GM19455 (cell line): ENCODE data around the gene SOX13.

Experiments
- ATAC-seq: cut with Tn5 transposase; IDR thresholded peaks from one replicate; pipeline ENCODE4 v1.9.1; 2021; ENCODE audit not compliant: unreplicated experiment

Gene SOX13

DNA sequence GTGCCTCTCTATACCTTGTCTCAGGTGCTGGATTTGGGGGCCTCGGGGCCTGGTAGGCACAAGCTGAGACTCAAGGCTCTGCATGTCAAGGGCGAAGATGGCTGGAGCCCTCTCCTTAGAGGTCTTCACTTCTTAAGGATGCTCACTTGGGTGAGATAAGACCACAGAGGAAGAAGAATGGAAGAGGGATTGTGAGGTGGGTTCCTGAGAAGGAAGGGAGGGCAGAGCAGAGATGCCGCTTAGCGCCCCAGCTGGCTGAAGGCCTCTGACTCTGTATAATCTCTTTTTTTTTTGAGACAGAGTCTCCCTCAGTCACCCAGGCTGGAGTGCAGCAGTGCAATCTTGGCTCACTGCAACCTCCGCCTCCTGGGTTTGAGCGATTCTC is 32.2 kb downstream of the SOX13 start:
- no peak for ATAC-seq

DNA sequence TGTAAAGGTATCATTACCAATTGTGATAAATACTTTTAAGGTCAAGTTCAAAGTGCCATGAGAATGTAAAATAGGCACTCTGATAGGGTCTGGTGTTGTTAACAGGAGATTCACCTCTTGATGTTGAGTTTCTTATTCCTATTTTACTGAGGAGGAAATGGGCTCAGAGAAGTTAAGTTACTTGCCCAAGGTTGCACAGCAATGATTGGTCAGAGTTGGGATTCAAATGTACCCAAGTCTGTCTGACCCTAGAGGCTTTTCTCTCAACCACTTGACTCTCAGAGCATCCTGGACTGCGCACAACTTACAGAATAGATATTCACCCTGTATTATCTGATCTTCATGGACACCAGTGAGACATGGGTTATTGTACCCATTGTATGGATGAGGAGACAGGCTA is 33.9 kb downstream of the SOX13 start:
- ATAC-seq = no peak

DNA sequence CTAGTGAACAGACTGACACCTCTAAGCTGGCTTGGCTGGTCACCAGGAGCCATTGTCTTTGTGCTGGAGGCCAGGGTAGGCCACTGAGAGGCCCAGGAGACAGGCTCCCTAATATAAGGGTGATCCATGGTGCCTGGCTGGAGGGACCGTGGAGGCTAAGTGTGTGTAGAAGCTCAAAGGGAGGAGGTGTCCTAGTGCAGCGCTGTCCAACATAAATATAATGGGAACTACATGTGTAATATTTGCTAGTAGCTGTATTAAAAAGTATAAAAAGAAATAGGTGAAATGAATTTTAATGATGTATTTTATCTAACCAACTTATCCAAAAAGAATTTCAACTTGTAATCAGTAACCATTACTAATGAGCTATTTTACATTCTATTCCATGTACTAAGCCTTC is 35.0 kb downstream of the SOX13 start:
- ATAC-seq = no peak

DNA sequence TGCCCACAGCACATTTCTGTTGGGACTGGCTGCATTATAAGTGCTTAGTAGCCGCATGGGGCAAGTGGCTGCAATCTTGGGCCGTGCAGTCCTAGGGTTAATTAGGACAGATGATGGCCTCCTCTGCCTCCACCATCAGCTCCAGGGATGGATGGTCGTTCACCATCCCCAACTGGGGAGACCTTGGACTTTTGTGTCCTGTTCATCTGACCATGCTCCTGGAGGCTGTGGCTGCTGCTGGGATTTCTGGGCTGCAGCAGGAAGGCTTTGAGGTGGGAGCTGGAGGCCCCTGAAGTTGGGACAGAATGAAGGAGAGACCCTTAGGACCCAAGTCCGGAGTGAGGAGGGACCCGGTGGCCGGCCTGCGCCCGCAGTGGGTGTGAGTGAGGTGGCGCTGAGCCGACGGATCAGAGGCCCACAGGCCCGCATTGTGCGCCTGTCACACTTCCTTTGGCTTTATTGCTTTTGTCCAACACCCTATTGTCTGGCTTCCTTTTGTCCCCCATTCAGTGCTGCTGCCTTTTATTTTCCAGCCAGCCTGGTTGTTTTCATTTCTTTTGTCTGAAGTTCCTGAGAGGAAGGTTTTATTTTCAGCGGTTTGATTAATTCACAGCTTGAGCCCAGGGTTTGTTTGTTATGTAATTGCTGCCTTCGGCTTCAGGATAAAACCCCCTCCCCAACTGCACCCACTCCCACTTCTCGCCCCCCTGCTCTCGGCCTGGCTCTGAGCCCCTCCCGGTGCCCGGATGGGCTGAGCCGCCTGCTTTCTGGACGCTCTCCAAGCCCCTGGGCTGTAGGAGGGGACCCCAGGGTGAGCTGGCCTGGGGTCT is 35.6 kb downstream of the SOX13 start:
- ATAC-seq = no peak

DNA sequence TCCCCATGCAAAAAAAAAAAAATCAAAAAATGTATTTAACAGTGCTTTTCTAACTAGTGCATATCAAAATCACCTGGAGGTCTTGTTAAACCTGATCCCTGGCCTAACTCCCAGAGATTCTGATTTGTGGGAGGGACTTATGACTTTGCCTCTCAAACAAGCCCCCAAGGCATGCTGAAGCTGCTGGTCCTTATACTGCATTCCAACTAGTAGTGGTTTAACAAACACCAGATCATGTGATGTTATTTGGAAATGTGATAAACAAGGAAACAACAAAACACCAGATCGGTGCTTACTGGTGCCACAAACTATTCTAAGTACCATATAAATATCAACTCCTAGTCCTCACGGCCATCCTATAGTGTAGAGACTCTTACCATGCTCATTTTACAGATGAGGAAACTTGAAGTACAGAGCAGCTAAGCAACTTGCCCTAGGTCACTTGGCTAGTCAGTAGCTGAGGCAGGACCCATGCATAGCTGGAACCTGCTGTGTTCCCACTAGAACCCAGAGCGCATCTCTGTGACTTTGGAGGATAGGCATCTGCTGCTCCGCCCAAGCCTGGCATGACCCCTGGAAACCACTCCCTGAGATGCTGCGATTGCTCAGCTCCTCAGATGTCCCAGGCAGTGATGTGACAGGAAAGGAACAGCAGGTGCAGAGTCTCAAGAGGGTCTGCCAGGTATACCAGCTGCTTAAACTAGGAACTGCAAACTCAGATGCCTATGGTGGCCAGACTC is 38.1 kb downstream of the SOX13 start:
- ATAC-seq = no peak

DNA sequence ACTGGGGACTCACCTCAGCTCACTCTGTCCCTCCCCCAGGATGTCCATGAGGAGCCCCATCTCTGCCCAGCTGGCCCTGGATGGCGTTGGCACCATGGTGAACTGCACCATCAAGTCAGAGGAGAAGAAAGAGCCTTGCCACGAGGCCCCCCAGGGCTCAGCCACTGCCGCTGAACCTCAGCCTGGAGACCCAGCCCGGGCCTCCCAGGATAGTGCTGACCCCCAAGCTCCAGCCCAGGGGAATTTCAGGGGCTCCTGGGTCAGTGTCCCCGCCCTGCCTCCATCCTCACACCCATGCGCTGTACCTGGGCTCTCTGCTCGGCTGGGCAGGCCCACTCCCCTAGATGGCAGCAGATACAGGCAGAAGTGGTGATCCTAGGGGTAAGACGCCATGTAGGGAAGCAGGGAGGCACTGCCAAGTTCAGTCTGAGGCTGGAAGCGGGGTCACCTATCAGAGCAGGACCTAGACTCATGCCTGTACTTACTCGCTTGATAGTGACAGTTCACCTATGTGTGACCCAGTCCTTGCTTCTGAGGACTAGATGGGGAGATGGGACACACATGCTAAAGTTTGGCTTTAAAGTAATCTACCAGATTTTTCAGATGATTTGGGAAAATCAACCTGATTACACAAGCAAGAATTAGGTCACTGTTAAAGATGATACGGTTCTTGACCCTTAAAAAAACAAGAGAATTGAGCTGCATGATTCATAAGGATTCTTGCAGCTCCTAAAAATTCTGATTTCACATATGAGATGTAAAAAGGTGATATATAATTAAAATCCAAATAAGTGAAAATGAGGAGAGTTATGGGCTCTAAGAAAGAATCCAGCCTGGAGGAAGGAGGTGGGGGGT is 40.2 kb downstream of the SOX13 start:
- no peak for ATAC-seq

DNA sequence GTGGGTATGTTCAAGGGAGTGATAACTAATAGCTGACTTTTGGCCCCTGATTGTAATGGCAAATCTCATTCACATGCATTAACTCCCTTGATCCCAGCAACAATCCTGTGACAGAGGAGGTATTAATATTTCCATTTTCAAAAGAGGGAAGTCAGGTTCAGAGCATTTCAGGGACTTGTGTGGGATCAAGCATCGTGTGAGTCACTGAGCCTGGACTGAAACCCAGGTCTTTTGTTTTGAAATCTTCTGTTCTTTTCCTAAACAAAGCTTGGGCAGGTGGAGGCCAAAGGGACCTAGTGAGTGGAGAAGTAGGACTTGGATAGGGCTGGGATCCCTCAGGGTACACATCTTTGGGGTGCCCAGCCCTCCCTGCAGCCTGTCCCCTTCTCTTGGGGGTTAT is 41.0 kb downstream of the SOX13 start:
- no peak for ATAC-seq

DNA sequence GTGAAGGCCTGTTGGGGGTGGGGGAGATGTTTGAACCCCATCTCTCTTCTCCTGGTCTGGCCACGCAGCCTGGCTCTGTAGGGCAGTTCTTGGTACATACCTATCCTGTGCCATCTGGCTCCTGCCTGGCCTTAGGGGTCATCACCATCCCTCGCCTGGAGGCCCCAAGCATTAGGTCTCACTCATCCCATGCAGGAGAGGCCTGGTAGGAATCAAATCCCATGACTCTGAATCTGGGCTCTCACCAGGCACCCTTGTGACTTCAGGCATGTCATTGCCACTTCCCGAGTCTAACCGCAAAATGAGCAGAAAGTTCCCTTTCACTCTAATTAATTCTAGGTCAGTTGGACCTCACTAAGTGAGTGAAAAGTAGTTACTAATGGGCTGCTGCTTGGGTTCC is 41.7 kb downstream of the SOX13 start:
- no peak for ATAC-seq

DNA sequence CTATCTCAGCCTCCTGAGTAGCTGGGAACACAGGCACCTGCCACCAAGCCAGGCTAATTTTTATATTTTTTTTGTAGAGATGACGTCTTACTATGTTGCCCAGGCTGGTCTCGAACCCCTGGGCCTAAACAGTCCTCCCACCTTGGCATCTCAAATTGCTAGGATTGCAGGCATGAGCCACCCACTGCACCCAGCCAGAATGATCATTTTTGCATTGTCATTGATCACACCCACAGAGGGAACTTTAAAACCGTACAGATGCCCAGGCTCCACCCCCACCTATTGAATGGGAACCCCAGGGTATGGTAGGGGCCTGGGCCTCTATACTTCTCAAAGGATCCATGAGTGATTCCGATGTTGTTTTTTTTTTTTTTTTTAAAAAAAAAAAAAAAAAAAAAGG is 42.2 kb downstream of the SOX13 start:
- no peak for ATAC-seq

DNA sequence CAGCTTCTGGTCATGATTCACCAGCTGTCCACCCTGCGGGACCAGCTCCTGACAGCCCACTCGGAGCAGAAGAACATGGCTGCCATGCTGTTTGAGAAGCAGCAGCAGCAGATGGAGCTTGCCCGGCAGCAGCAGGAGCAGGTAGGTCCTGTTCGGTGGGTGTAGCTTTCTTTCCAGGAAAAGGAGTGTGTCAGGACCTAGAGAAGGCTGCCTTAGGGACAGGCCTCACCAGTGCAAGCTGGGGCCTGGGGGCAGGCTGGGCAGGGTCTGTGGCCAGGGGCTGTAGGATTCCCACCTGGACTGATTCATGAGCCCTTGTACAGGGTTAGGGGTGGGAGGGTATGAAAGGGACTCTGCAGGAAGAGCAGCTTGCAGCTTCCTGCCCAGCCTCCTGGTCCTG is 43.6 kb downstream of the SOX13 start:
- no peak for ATAC-seq

DNA sequence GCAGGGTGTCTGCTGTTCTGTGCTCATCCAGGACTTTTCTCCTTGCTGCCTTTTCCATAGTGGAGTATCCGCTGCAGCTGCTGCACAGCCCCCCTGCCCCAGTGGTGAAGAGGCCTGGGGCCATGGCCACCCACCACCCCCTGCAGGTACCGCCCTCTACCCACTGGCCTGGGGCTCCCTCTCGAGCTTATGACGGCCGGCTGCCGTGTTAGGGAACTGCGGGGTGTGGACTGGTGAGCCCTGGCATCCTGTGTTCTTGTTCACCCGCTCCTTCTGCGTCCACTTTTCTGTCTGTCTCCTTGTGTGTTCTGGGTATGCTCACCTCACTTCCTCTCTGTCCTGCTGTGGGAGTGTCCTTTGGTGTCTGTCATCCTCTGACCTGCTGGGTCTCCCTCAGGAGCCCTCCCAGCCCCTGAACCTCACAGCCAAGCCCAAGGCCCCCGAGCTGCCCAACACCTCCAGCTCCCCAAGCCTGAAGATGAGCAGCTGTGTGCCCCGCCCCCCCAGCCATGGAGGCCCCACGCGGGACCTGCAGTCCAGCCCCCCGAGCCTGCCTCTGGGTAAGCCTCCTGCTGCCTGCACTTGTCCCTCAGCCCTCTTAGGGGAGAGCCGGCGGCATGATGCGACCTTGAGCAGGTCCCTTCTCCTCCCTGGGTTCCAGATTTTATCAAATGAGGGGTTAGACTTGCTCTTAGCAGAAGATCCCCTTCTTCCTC is 49.1 kb downstream of the SOX13 start:
- ATAC-seq = no peak

DNA sequence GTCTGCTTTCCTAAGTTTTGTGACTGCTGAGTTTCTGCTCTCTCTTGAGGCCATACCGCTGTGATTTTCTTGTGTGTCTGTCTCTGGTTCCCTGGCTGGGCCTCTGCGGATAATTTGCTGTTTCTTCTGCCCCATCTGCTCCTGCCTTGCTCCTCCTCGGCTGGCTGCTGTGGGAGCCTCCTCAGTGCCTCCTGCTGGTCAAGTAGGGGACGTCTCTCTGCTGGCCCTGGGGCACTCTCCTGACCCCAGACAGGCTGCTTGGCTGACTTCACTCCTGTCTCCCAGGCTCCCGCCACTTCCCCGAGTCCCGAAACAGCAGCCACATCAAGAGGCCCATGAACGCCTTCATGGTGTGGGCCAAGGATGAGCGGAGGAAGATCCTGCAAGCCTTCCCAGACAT is 50.5 kb downstream of the SOX13 start:
- ATAC-seq = no peak

DNA sequence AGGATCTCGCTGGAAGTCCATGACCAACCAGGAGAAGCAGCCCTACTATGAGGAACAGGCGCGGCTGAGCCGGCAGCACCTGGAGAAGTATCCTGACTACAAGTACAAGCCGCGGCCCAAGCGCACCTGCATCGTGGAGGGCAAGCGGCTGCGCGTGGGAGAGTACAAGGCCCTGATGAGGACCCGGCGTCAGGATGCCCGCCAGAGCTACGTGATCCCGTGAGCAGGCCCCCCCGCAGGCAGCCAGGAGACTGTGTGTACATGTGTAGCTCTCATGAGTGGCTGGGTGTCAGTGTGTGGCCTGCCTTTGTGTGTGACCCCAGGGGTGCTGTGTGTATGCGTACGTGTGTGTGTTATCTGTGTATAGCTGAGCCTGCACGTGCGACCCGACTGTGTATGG is 51.7 kb downstream of the SOX13 start:
- no peak for ATAC-seq

DNA sequence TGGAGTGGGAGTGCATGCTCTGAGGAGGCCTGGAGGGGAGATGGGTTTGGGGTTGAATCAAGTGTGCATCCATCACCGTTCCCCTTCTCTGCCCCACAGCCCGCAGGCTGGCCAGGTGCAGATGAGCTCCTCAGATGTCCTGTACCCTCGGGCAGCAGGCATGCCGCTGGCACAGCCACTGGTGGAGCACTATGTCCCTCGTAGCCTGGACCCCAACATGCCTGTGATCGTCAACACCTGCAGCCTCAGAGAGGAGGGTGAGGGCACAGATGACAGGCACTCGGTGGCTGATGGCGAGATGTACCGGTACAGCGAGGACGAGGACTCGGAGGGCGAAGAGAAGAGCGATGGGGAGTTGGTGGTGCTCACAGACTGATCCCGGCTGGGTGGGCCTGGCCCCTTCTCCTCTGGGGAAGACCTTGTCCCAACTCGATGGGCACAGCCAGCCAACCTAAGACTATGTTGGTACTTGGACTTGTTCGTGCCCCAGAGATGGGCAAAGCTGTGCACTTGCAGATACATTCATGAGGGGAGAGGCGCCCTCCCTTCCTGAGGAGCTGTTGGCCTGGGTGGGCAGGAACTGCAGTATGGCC is 52.9 kb downstream of the SOX13 start:
- no peak for ATAC-seq

DNA sequence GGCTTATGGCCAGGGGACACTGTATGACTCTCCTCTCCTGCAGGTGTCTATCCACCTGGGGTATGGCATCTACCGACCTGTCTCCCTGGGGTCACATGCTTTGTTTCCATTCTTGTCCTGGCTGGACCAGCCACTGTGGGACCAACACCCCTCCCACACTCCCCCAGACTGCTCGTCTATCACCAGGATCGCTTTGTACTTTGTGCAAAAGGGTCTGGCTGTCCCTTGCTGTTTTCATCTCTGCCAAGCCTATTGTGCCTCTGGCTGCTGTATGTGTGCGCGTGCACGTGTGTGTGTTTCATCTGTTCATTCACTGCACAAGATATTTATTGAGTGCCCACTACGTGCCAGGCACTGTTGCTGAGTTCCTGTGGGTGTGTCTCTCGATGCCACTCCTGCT is 53.5 kb downstream of the SOX13 start:
- ATAC-seq = no peak

DNA sequence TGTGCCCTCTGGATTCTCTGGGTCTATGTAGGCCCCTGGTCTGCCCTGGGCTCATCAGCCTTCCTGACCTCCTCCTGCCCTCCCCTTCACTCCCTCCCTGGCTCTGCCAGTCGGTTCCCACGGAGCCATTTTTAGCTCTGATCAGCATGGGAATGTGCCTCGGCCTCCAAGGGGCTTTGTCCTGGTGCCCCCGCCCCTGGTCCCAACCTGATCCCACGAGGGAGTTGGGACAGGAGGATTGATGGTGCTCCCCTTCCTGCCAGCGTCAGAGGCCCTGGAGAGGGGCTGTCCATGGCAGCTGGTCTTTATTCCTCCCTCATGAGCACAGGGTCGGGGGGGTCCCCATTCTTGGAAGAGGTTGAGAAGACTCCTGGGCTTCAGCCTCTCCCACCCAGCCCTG is 54.0 kb downstream of the SOX13 start:
- no peak for ATAC-seq

DNA sequence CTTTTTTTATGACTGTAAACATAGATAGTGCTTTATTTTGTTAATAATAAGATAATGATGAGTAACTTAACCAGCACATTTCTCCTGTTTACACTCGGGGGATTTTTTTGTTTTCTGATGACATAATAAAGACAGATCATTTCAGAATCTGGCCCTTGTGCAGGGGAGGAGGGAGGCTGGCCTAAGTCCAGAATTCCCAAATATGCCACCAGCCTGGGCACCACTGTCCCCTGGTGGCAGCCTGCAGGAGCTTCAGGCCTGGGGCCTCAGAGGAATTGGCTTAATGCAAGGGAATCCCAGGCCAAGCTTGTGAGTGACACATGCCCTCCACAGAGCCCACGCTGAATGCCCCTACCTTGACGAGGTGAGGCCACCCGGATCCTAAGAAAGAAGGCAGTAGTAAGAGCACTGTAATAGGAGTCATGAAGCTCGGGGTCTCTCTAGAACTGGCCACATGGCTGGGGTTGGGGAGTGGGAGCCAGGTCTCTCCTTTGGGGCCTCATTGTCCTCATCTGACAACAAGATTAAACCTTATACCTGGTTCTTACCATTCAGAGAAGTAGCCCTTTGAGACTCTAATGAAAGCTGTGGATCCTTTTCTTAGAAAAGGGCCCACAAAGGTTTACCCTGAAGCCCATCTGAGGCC is 54.8 kb downstream of the SOX13 start:
- no peak for ATAC-seq

DNA sequence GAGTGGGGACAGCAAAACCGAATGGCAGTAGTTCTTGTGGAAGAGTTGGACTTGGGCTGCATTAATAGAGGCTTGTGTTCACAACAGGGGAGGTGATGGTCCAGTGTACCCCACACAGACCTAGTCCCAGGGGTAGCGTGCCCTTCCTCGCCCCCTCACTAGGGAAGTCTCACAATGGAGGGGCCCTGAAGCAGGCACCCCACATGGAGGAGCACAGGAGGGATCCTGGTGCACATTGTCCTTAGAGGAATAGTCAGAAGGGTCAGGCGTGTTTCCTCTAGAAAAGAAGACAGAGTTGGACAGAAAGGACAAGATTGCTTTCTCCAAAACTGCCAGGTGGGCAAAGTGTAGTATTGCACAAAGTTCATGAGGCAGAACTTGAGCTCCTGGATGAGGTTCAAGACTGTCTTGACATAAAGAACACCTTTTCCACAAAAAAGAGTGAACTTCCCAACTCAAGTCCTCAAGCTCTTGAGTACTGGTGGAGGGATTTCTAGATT is 55.6 kb downstream of the SOX13 start:
- ATAC-seq = no peak

DNA sequence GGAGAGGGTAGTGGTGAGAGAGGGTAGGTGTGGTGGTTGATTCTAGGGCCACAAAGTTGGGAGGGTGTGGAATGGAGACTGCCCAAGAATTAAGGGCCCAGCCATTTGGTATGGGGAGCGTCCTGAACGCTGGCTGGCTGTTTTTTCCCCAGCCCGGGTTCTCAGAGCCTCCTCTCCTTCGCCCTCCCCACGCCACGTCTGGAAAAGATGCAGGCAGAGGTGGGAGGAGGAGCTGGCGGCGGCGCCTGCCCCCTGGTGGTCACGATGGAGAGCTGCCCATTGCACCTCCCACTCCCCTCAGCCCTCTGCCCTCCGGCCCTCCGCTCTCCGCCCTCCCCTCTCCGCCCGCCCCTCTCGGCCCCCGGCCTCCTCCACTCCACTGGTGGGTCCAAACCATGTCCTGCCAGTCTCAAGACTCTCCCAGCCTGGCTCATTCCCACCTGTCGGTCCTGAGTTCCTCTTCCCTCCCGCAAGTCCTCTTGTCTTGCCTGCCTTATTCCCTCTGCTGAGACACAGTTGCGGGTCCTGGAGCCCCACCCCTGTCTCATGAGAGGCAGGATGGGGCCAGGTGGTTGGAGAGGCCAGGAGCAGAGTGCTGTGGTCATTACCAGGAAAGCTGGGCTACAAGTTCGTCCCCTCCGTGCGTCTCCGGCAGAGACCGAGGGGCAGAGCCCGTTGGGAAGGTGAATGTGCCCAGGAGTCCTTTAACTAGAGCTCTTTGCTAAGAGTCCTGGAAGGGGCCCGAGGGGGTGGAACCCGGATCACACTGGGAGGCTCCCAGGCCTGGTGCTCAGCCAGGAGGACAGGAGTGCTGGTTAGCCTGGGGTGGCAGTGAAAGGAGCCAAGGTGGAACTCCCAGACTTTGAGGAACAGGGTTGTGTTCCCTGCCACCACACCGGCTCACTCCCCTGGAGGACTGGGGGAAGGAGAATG is 56.3 kb downstream of the SOX13 start:
- ATAC-seq = no peak
